H7 (cell line): ENCODE results near the gene UGT2B15. TPM values are rescaled to one million over a fixed set of nuclear protein-coding genes. Genes with fewer than 3 reads are reported as not detected.
"Not testable (repeated sequence)": the region's sequence is repeated elsewhere in the genome, so short reads cannot be mapped to it uniquely, and the experiment has no call there.

Source experiments
- DNase-seq: peaks from one replicate; pipeline ENCODE4 v3.0.0; 2012
- H3K27me3 ChIP-seq: 2 replicates; pipeline ENCODE4 v1.6.0; 2011; ENCODE audit warnings: mild to moderate bottlenecking, low read length; ENCODE audit not compliant: control insufficient read depth, insufficient read depth
- H3K36me3 ChIP-seq: replicated peaks from 2 replicates; pipeline ENCODE4 v1.5.1; 2011; ENCODE audit warnings: low read length; ENCODE audit not compliant: control insufficient read depth, insufficient read depth
- H3K4me3 ChIP-seq: 2 replicates; pipeline ENCODE4 v1.5.1; 2011; ENCODE audit warnings: low read depth, mild to moderate bottlenecking, control low read depth, low read length, moderate library complexity; ENCODE audit not compliant: insufficient read depth
- total RNA-seq: library from RNA; depleted of rRNA; stranded (reverse); fragments of >200 nt; shearing (Covaris generic); gene quantifications from 2 replicates; pipeline ENCODE4 v1.2.3, GENCODE V29; 2014; rRNA removed

UGT2B15 gene
- not detected in 2 replicates for total RNA-seq

- H3K4me3 ChIP-seq, H3K36me3 ChIP-seq, H3K27me3 ChIP-seq, DNase-seq: not testable (repeated sequence)
Observed at GRCh38 chr4:68670479-68670939, at the start of gene UGT2B15. UGT2B15 (minus strand) TSS chr4:68670652; CDS start chr4:68670618, 34 bp downstream.

GRCh38 chr4:68719075-68719473 is 48.6 kb upstream of the UGT2B15 start:
- DNase-seq, result no peak
- H3K4me3 ChIP-seq, result no peak overlapping the region
- no peaks in the 10 kb centered on the region for H3K36me3 ChIP-seq
- H3K27me3 ChIP-seq, result no peaks in the 10 kb centered on the region

DNA sequence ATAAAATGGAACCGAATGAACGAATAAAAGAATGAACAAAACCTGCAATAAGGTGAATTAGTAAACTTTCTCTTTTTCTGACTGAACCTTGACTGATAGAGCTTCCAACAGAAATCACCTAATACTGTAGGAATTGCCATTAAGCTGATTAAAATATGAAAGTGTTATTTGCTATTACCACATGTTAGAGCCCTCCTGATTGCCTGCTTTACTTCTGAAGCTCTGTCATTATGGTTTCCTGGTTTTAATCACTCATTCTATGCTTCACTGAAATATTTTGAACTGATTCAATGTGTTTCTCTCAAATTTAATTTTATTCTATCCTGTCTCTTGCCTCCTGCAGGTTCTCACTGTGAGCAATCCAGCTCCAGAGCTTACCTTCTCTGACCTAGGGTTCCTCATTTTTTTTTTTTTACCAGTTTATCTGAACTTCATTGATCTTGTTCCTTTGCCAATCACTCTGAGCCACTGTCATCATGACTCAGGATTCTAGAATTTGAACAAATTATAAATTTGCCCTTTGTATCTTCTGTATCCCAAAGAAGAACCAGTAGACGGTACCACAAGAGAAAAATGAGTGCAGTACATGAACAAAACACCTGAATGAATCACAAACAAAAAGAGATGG is 48.1 kb upstream of the UGT2B15 start:
- Histone ChIP-seq H3K27me3 (no peaks in the 10 kb centered on the region), H3K4me3 (no peak overlapping the region), H3K36me3 (no peaks in the 10 kb centered on the region)
- no peak for DNase-seq

GRCh38 chr4:68717999-68718398 is 47.5 kb upstream of the UGT2B15 start:
- Histone ChIP-seq H3K27me3 (no peaks in the 10 kb centered on the region), H3K36me3 (no peaks in the 10 kb centered on the region), H3K4me3 (no peak overlapping the region)
- no peak for DNase-seq

- H3K27me3 ChIP-seq, result no peaks in the 10 kb centered on the region
- H3K36me3 ChIP-seq, result no peaks in the 10 kb centered on the region
- no peak overlapping the region for H3K4me3 ChIP-seq
- no peak for DNase-seq
Observed at GRCh38 chr4:68714400-68714799, 43.9 kb upstream of the UGT2B15 start.

DNA sequence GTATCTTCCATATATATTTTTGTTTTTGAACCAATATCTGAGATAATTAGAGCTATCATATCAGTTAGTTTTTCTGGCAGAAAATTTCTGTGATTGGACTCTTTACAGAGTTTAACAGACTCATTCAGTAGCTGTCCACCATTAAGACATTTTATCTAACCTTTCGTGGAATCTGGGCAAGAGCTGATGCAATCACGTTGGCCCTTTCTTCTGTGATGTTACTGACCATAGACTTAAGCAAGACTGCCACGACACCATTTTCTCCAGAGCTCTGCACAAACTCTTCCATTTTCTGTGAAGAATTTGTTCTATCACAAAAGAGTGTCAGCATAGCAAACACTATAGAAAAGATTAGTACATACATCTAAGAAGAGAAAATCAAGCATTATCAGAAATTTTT is 41.8 kb upstream of the UGT2B15 start:
- no peak for DNase-seq
- no peaks in the 10 kb centered on the region for H3K27me3 ChIP-seq
- H3K4me3 ChIP-seq, result no peak overlapping the region
- H3K36me3 ChIP-seq, result no peaks in the 10 kb centered on the region

GRCh38 chr4:68708566-68708965 is 38.1 kb upstream of the UGT2B15 start:
- DNase-seq, result no peak
- Histone ChIP-seq H3K36me3 (no peaks in the 10 kb centered on the region), H3K27me3 (no peaks in the 10 kb centered on the region), H3K4me3 (no peak overlapping the region)

DNA sequence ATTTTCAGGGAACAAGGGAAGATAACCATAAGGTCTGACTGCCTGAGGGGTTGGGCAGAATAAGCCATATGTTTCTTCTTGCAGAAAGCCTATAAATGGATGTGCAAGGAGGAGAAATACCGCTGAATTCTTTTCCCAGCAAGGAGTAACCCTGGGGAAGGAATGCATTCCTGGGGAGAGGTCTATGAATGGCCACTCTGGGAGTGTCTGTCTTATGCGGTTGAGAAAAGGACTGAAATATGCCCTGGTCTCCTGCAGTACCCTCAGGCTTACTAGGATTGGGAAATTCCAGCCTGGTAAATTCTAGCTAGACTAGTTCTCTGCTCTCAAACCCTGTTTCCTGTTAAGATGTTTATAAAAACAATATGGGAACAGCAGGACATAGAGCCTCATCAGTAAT is 32.7 kb upstream of the UGT2B15 start:
- H3K27me3 ChIP-seq, DNase-seq, H3K4me3 ChIP-seq, H3K36me3 ChIP-seq: not testable (repeated sequence)

DNA sequence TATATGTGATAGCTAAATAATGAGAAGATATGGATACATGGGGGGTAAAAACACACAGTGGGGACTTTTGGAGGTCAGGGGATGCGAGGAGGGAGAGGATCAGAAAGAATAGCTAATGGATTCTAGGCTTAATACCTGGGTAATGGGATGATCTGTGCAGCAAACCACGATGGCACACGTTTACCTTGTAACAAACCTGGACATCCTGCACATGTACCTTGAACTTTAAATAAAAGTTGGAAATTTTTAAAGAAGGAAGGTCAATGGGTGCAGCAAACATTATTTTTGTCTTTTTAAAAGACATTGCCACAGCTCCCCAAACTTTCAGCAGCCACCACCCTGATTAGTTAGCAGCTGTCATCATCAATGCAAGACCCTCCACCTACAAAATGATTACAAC is 29.7 kb upstream of the UGT2B15 start:
- no peak overlapping the region for H3K4me3 ChIP-seq
- no peaks in the 10 kb centered on the region for H3K36me3 ChIP-seq
- H3K27me3 ChIP-seq, result no peaks in the 10 kb centered on the region
- DNase-seq, result no peak

- Histone ChIP-seq H3K36me3 (no peaks in the 10 kb centered on the region), H3K4me3 (no peak overlapping the region), H3K27me3 (no peaks in the 10 kb centered on the region)
- DNase-seq, result no peak
Observed at GRCh38 chr4:68693325-68694075, 23.0 kb upstream of the UGT2B15 start.

DNA sequence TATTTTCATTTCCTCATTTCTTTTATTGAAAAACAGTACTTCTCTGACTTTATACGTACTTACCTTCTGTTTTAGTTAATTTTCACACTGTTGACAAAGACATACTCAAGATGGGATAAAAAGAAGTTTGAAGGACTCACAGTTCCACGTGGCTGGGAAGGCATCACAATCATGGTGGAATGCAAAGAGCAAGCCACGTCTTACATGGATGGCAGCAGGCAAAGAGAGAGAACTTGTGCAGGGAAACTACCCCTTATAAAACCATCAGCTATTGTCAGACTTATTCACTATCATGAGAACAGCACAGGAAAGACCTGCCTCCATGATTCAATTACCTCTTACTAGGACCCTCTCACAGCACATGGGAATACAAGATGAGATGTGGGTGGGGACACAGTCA is 20.7 kb upstream of the UGT2B15 start:
- H3K36me3 ChIP-seq, result no peaks in the 10 kb centered on the region
- no peak for DNase-seq
- no peaks in the 10 kb centered on the region for H3K27me3 ChIP-seq
- H3K4me3 ChIP-seq, result no peak overlapping the region

DNA sequence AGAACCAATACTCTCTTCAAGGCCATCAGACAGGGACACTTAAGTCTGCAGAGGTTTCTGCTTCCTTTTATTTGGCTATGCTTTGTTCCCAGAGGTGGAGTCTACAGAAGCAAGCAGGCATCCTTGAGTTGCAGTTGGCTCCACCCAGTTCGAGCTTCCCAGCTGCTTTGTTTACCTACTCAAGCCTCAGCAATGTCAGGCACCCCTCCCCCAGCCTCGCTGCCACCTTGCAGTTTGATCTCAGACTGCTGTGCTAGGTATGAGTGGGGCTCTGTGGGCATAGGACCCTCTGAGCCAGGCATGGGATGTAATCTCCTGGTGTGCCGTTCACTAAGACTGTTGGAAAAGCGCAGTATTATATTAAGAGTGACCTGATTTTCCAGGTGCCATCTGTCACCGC is 12.6 kb upstream of the UGT2B15 start:
- no peaks in the 10 kb centered on the region for H3K36me3 ChIP-seq
- H3K4me3 ChIP-seq, result no peak overlapping the region
- no peaks in the 10 kb centered on the region for H3K27me3 ChIP-seq
- no peak for DNase-seq

DNA sequence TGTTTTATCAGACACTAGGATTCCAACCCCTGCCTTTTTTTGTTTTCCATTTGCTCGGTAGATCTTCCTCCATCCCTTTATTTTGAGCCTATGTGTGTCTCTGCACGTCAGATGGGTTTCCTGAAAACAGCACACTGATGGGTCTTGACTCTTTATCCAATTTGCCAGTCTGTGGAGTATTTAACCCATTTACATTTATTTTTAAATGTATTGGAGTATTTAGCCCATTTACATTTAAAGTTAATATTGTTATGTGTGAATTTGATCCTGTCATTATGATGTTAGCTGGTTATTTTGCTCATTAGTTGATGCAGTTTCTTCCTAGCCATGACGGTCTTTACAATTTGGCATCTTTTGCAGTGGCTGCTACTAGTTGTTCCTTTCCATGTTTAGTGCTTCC is 10.8 kb upstream of the UGT2B15 start:
- H3K36me3 ChIP-seq, H3K4me3 ChIP-seq, H3K27me3 ChIP-seq, DNase-seq: not testable (repeated sequence)

GRCh38 chr4:68673143-68673542 is 2.7 kb upstream of the UGT2B15 start:
- no peaks in the 10 kb centered on the region for H3K36me3 ChIP-seq
- H3K27me3 ChIP-seq, result no peaks in the 10 kb centered on the region
- DNase-seq, result no peak
- no peak overlapping the region for H3K4me3 ChIP-seq

- not testable (repeated sequence) for H3K36me3 ChIP-seq, DNase-seq, H3K4me3 ChIP-seq, H3K27me3 ChIP-seq
Observed at GRCh38 chr4:68671217-68671616, 765 bp upstream of the UGT2B15 start.
